ENCODE measurements around the gene SLC9A8.

- TF ChIP-seq CTCF (IDR thresholded peaks at IDR 0.05; ENCODE audit: low read length) (no peak), EZH2 (optimal IDR thresholded peaks at IDR 0.05; ENCODE audit: low read depth, low read length) (no peak), EZH2phosphoT487 (IDR thresholded peaks at IDR 0.05; ENCODE audit: low read length) (no peak)
These were observed 32.7 kb upstream of the SLC9A8 start for GRCh38 chr20:49779972-49780371.

Data from MM.1S (cell line).